Colonic mucosa (tissue), 4 donors: ENCODE measurements around the gene IFITM1. TPM values are rescaled to one million over a fixed set of nuclear protein-coding genes. Genes with fewer than 3 reads are reported as not detected.
A peak's percentile ranks its signal among the peaks of the same experiment; 100 is the strongest.

Experiments used
- DNase-seq: peaks from one replicate; pipeline ENCODE4 v3.0.0-alpha.2; 2020
- H3K27ac ChIP-seq: fragments of 200-600 bp; one replicate; pipeline ENCODE4 v1.8.0; 2021
- H3K27me3 ChIP-seq: fragments of 200-600 bp; one replicate; pipeline ENCODE4 v1.8.0; 2021
- H3K36me3 ChIP-seq: fragments of 200-600 bp; one replicate; pipeline ENCODE4 v1.8.0; 2021
- H3K4me1 ChIP-seq: fragments of 200-600 bp; one replicate; pipeline ENCODE4 v1.8.0; 2021; ENCODE audit warnings: mild to moderate bottlenecking
- H3K4me3 ChIP-seq: fragments of 200-600 bp; one replicate; pipeline ENCODE4 v1.8.0; 2021
- H3K9ac ChIP-seq, 2 donors: one replicate each; pipeline ENCODE4 v1.7.0; 2013; ENCODE audit warnings: control low read depth in 2 of 2, low read depth in 2 of 2, low read length in 2 of 2
- H3K9me3 ChIP-seq: fragments of 200-600 bp; one replicate; pipeline ENCODE4 v1.8.0; 2021
- intact Hi-C: fragments of 100-400 bp; cut with DNase I; formaldehyde crosslinking; loops from one replicate; pipeline ENCODE4 v1.14.1; 2022
- total RNA-seq, 2 donors: library from RNA; stranded (reverse); fragmentation: NEBNext Ultra II Directional in 1 of 2; extraction: Animal tissue kit (Norgen Biotek cat#: 25700) in 1 of 2; gene quantifications; one replicate each; pipeline ENCODE4 v1.2.1, GENCODE V29; 2021
- TF ChIP-seq, protein P1 (sequence below): fragments of 200-600 bp; IDR thresholded peaks from one replicate; pipeline ENCODE4 v1.8.0; 2022; ENCODE audit warnings: antibody characterized with exemption, mild to moderate bottlenecking
- donor health status: healthy.
- donor health status: DM: no; HTN: no; CAD: no.
- donor health status: DM: no; HTN: no; CAD: no.

The IFITM1 gene
- total RNA-seq, 2 donors from 2014 or later = 63.3 to 101 TPM

DNA sequence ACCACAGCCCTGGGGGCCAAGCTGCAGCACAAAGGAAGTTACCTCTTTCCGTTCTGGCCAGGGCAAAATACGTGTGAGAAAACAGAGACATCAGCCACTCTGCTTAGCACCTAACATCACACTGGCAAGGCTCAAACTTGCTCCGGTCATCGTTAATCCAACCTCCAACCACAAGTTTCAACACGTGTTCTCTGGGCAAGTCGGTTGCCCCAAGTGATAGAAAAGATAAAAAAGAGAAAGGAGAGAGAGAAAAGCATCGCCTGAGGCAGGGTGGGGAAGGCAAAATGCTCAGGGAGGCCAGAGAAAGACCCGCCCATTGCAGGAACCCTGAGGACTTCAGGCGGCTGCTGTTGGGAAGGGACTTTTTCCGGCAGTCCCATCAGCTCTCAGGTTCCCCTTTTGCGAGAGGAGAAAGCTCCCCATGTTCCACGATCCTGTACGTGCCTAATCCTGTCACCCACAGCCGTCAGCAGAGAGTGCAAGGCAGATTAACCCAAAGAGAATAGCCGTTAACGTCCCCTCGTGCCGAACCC is 36.9 kb downstream of the IFITM1 start:
- no peaks in the 10 kb centered on the region for H3K27me3 ChIP-seq
- TF ChIP-seq, protein P1, sequence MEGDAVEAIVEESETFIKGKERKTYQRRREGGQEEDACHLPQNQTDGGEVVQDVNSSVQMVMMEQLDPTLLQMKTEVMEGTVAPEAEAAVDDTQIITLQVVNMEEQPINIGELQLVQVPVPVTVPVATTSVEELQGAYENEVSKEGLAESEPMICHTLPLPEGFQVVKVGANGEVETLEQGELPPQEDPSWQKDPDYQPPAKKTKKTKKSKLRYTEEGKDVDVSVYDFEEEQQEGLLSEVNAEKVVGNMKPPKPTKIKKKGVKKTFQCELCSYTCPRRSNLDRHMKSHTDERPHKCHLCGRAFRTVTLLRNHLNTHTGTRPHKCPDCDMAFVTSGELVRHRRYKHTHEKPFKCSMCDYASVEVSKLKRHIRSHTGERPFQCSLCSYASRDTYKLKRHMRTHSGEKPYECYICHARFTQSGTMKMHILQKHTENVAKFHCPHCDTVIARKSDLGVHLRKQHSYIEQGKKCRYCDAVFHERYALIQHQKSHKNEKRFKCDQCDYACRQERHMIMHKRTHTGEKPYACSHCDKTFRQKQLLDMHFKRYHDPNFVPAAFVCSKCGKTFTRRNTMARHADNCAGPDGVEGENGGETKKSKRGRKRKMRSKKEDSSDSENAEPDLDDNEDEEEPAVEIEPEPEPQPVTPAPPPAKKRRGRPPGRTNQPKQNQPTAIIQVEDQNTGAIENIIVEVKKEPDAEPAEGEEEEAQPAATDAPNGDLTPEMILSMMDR = no peak
- no peak for DNase-seq
- peaks cover 6% of the 10 kb centered on the region for H3K4me1 ChIP-seq
- peak overlapping the region in 1 of 2 donors; percentile 69 for H3K9ac ChIP-seq
- H3K4me3 ChIP-seq = no peak overlapping the region
- H3K9me3 ChIP-seq = no peaks in the 10 kb centered on the region
- H3K36me3 ChIP-seq = no peaks in the 10 kb centered on the region
- intact Hi-C loops = no loop called here
- no peak overlapping the region for H3K27ac ChIP-seq

DNA sequence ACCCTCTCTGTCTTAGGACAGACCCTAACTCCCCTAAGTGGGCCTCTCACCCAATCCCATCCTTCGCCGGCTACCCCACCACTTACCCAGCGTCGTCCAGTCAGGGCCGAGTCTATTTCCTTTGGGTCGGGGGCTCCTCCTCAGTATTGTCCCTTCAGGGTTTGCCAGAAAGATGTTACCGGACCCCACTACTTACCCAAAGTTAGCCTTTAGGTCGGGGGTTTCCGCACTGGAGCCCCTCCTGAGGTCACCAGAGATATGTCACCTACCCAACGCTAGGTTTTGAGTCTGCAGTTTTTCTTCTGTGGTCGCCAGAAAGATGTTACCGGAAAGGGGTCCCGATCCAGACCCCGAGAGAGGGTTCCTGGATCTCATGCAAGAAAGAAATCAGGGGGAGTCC is 37.6 kb downstream of the IFITM1 start:
- intact Hi-C loops = no loop called here
- DNase-seq = no peak
- H3K27ac ChIP-seq = no peak overlapping the region

DNA sequence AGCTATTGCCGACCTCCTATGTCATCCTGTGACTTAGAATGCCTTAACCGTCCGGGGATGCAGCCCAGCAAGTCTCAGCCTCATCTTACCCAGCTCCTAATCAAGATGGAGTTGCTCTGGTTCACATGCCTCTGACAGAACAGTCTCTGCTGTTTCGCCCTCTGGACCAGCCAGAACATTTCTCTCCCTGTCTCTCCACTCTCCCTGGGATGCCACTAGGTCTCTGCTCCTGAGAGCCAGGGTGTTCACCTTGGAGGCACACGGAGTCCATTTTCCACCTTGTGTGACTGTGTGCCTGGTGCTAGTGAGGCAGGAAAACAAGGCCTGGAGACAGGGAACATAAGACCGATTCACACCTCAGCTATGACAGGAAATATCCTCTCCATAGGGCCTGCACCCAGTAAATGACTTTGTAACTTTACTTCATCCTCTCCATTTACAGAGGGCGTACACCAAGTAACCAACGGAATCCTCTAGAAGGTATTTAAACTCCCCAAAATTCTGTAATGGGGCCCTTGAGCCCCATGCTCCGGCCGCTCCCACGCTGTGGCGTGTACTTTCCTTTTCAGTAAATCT is 38.7 kb downstream of the IFITM1 start:
- no peak overlapping the region for H3K9ac ChIP-seq

More for the DNA sequence above, 37.6 kb downstream of the IFITM1 start:
- peak overlapping the region in 1 of 2 donors; percentile 69 for H3K9ac ChIP-seq
- TF ChIP-seq, protein P1 = no peak
- H3K9me3 ChIP-seq = no peaks in the 10 kb centered on the region
- no peaks in the 10 kb centered on the region for H3K36me3 ChIP-seq
- peaks cover 6% of the 10 kb centered on the region for H3K4me1 ChIP-seq
- no peaks in the 10 kb centered on the region for H3K27me3 ChIP-seq
- H3K4me3 ChIP-seq = no peak overlapping the region

DNA sequence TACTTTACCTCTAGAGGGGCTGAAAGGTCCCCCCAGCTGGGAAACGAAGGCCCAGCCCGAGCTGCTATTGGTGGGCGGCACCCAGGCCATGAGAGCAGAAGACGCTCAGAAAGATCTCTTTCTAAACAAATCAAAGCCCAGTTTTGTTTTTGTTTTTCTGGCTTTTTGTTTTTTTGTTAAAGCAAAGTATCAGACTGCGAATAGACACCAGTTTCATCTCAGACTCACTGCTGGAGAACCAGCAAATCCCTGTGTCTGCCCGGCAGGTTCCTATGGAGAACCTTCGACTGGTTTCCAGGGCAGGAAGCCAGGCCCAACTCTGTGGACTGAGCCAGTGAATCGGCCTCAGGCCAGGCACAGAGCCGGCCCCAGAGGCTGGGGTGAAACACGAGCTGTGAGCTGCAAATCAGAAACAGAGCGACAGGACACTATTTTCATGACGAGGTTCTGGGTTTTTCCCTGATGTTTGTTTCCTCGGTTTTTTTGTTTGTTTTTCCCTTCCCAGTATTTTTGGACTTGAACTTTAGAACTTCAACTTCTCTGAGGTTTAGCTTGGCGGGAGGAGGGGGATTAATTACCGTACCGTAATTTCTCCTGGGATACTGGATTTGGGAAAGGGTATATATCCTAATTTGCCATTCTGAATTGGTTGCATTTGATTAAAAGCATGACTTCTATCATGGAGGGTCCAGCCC is 39.5 kb downstream of the IFITM1 start:
- Histone ChIP-seq H3K27ac (peak overlapping the region; percentile 87), H3K36me3 (no peaks in the 10 kb centered on the region), H3K4me1 (peaks cover 6% of the 10 kb centered on the region), H3K4me3 (no peak overlapping the region), H3K9ac (peak overlapping the region in 1 of 2 donors; percentile 19), H3K27me3 (no peaks in the 10 kb centered on the region), H3K9me3 (no peaks in the 10 kb centered on the region)
- intact Hi-C loops = no loop called here
- peak; percentile 66 for DNase-seq
- TF ChIP-seq, protein P1 = no peak

More for the DNA sequence above, 38.7 kb downstream of the IFITM1 start:
- peaks cover 6% of the 10 kb centered on the region for H3K4me1 ChIP-seq
- no peak overlapping the region for H3K4me3 ChIP-seq
- no peaks in the 10 kb centered on the region for H3K27me3 ChIP-seq
- H3K36me3 ChIP-seq = no peaks in the 10 kb centered on the region
- peak overlapping the region; percentile 87 for H3K27ac ChIP-seq
- H3K9me3 ChIP-seq = no peaks in the 10 kb centered on the region
- intact Hi-C loops = no loop called here
- DNase-seq = no peak
- TF ChIP-seq, protein P1 = no peak

DNA sequence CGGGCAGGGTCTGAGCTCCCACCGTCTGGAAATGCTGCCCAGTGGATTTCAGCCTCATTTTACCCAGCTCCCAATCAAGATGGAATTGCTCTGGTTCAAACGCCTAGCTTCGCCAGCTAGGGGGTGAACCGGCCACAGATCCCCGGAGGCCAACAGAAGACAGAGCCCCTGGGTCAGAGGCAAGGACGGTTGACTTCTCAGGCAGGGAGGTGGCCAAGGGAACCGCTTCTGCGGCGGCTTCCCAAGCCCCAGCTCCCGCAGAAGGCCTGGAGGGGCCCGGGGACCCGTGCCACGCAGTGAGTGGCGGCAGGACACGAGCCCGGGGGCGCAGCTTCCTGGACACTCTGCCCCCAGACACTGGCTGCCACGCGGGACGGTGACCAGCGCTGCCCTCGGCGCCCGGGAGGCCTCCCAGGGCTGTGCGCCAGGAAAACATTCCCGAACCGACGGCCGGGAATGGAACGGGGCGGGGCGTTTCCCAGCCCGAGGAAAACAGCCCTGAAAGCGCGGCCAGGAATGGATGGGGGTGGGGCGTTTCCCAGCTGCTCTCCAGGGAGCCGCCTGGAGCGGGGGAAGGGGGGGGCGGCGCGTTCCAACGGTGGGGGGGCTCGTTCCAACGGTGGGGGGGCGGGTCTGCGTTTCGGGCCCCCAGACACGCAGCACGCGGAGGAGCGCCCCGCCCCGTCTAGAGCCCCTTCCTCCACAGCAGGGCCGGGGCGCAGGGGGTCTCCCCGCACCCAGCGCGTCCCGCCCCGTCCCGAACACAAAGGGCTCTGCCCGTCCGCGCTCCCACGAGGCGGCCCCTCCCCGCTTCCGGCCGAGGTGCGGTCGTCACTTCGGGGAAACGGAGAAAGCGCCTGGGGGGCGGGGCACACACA is 42.0 kb downstream of the IFITM1 start:
- peak overlapping the region; percentile 41 to 57 for H3K9ac ChIP-seq
- peaks cover 6% of the 10 kb centered on the region for H3K4me1 ChIP-seq
- peak overlapping the region; percentile 87 for H3K27ac ChIP-seq
- DNase-seq = peak; percentile 95
- no peaks in the 10 kb centered on the region for H3K27me3 ChIP-seq
- no peaks in the 10 kb centered on the region for H3K9me3 ChIP-seq
- no peaks in the 10 kb centered on the region for H3K36me3 ChIP-seq
- TF ChIP-seq, protein P1 = no peak
- peak overlapping the region; percentile 24 for H3K4me3 ChIP-seq
- intact Hi-C loops = loop anchor here (5.0 kb wide), 1 partner anchor 49 kb away; the partner anchor contains the start of gene IFITM2
